K562 (cell line): ENCODE data around the gene LIN9. TPM values are rescaled to one million over a fixed set of nuclear protein-coding genes. Genes with fewer than 3 reads are reported as not detected.

Experiments used
- CTBP1 ChIP-seq: fragments of 450-650 bp; IDR thresholded peaks from 2 replicates; pipeline ENCODE4 v1.6.1; 2016; ENCODE audit warnings: borderline replicate concordance
- EGR1 ChIP-seq: fragments of 450-650 bp; conservative IDR thresholded peaks from 2 replicates; pipeline ENCODE4 v1.6.1; 2017; ENCODE audit warnings: mild to moderate bottlenecking
- HNRNPLL ChIP-seq: fragments of 200-400 bp; formaldehyde crosslinking; IDR thresholded peaks from 2 replicates; pipeline ENCODE4 v1.6.1; 2017; ENCODE audit warnings: low read length, low read depth, mild to moderate bottlenecking; ENCODE audit not compliant: poor library complexity, severe bottlenecking
- L3MBTL2 ChIP-seq: fragments of 450-650 bp; IDR thresholded peaks from 2 replicates; pipeline ENCODE4 v1.6.1; 2016; ENCODE audit warnings: mild to moderate bottlenecking, moderate library complexity
- MTA2 ChIP-seq: fragments of 450-650 bp; IDR thresholded peaks from 2 replicates; pipeline ENCODE4 v1.6.1; 2016; ENCODE audit warnings: low read depth
- MTA3 ChIP-seq: fragments of 450-650 bp; formaldehyde crosslinking; IDR thresholded peaks from 2 replicates; pipeline ENCODE4 v1.6.1; 2017; ENCODE audit warnings: mild to moderate bottlenecking, borderline replicate concordance
- NR2C1 ChIP-seq, 2 experiments: fragments of 450-650 bp; IDR thresholded peaks; 2 replicates each; pipeline ENCODE4 v1.6.1; 2017; ENCODE audit warnings: mild to moderate bottlenecking in 2 of 2, antibody characterized with exemption in 1 of 2, inconsistent platforms in 1 of 2, missing compliant biosample characterization in 1 of 2, missing genetic modification characterization in 1 of 2
- NR2C2 ChIP-seq, 2 experiments: fragments of 200-800 bp in 1 of 2; sonication (Bioruptor generic) in 1 of 2; sonication (generic) in 1 of 2; formaldehyde crosslinking in 1 of 2; IDR thresholded peaks; 2 replicates each; pipeline versions ENCODE4 v1.6.1 to v1.8.0; 2016 to 2022; ENCODE audit warnings: mild to moderate bottlenecking in 1 of 2, missing compliant biosample characterization in 1 of 2, missing genetic modification characterization in 1 of 2, missing genetic modification reagents in 1 of 2
- PML ChIP-seq: IDR thresholded peaks from 2 replicates; pipeline ENCODE4 v1.6.1; 2012; ENCODE audit warnings: low read length, inconsistent platforms
- RAD21 ChIP-seq, 2 experiments: fragments of 250-450 bp in 1 of 2; fragments of 450-650 bp in 1 of 2; sonication (Bioruptor Pico) in 1 of 2; formaldehyde crosslinking in 1 of 2; IDR thresholded peaks in 1 of 2; conservative IDR thresholded peaks in 1 of 2; 2 replicates each; pipeline versions ENCODE4 v1.4.0 to v1.8.0; 2020 to 2022; ENCODE audit warnings: mild to moderate bottlenecking in 2 of 2, moderate library complexity in 1 of 2
- RBBP5 ChIP-seq: fragments of 200-600 bp; sonication (generic); IDR thresholded peaks from 2 replicates; pipeline ENCODE4 v1.6.1; 2012; ENCODE audit warnings: borderline replicate concordance, mild to moderate bottlenecking, low read length, control low read depth, inconsistent platforms; ENCODE audit not compliant: insufficient read depth, poor library complexity, severe bottlenecking
- SMAD4 ChIP-seq: fragments of 250-450 bp; sonication (Bioruptor Pico); conservative IDR thresholded peaks from 2 replicates; pipeline ENCODE4 v1.8.0; 2021; ENCODE audit warnings: inconsistent platforms, mild to moderate bottlenecking, moderate library complexity
- ZEB2 ChIP-seq: fragments of 450-650 bp; IDR thresholded peaks from 2 replicates; pipeline ENCODE4 v1.6.1; 2016
- polyA plus RNA-seq, 8 experiments: library from polyadenylated mRNA; depleted of rRNA in 4 of 8; stranded (reverse) in 5 of 8; unstranded in 3 of 8; fragments of >200 nt; fragmentation: Nextera tagmentation in 2 of 8; fragmentation: Illumina TruSeq in 1 of 8; extraction: Ambion mirVana in 2 of 8; extraction: Trizol in 1 of 8; gene quantifications; 2 replicates each; pipeline versions ENCODE4 v1.2.1 to v1.2.3, GENCODE V29; 2011 to 2014; ENCODE audit warnings: inconsistent platforms in 1 of 8, missing spikeins in 1 of 8
- total RNA-seq, 7 experiments: library from RNA; depleted of rRNA in 6 of 7; stranded (reverse); fragments of >200 nt in 6 of 7; fragmentation: Illumina TruSeq in 2 of 7; extraction: Trizol in 2 of 7; gene quantifications; 2 replicates each; pipeline versions ENCODE4 v1.2.1 to v1.2.3, GENCODE V29; 2011 to 2021; ENCODE audit warnings: low replicate concordance in 1 of 7
- TF ChIP-seq, protein P1 (sequence below): fragments of 250-450 bp; sonication (Bioruptor Pico); IDR thresholded peaks from 2 replicates; pipeline ENCODE4 v1.5.0; 2021
- TF ChIP-seq, protein P2 (sequence below), 2 experiments: fragments of 250-450 bp in 1 of 2; fragments of 450-650 bp in 1 of 2; sonication (Bioruptor Pico) in 1 of 2; IDR thresholded peaks; 2 replicates each; pipeline versions ENCODE4 v1.6.1 to v1.8.0; 2016 to 2021; ENCODE audit warnings: mild to moderate bottlenecking in 2 of 2, moderate library complexity in 2 of 2, missing compliant biosample characterization in 1 of 2, missing genetic modification characterization in 1 of 2
- TF ChIP-seq, protein P3 (sequence below): fragments of 450-650 bp; formaldehyde crosslinking; IDR thresholded peaks from 2 replicates; pipeline ENCODE4 v1.4.0; 2020; ENCODE audit warnings: mild to moderate bottlenecking, moderate library complexity
- TF ChIP-seq, protein P4 (sequence below), 2 experiments: IDR thresholded peaks; 2 replicates each; pipeline ENCODE4 v1.6.1; 2011; ENCODE audit warnings: borderline replicate concordance in 1 of 2, control low read depth in 1 of 2, low read depth in 1 of 2, low read length in 1 of 2, mild to moderate bottlenecking in 1 of 2, mixed read lengths in 1 of 2, moderate library complexity in 1 of 2; ENCODE audit not compliant: insufficient read depth in 1 of 2, insufficient read length in 1 of 2, poor library complexity in 1 of 2, severe bottlenecking in 1 of 2; ENCODE audit errors: extremely low read depth in 1 of 2

LIN9 gene
- total and polyA plus RNA-seq, 9 of the 15 experiments (the other 6 are each of a cell fraction or from before 2014, with no cell fraction given) = 18.8 to 33.0 (median 25.5) TPM

DNA sequence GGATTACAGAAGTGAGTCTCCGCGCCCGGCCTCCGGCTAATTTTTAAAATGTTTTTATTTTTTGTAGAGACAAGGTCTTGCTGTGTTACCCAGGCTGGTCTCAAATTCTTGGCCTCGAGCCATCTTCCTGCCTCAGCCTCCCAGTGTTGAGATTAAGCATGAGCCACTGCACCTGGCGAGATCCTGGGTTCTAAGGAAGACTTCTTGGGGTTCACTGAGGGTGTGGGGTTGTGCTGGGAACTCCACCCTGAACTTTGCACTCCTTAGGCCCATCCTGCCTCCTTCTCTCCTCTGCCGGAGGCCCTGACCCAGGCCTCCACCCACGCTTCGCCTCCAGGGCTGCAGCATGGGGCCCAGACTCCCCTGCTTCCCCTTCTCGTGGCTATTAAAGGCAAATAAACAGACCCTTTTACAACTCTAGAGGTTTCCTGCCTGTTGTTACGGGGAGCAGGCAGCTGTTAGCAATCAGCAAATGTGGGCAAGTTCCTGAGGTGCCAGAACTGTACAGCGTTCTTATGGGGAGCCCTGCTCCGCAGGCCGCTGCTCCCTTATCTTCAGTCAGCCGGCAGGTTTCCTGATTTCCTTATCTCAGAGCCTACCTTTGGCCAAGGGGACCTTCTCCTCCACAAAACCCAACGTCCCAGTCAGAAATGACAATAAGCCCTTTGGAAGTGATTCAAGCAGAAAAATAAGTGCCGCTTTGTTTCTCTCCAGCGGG lies 41.0 kb upstream of the LIN9 start (continued):
- TF ChIP-seq, protein P1, sequence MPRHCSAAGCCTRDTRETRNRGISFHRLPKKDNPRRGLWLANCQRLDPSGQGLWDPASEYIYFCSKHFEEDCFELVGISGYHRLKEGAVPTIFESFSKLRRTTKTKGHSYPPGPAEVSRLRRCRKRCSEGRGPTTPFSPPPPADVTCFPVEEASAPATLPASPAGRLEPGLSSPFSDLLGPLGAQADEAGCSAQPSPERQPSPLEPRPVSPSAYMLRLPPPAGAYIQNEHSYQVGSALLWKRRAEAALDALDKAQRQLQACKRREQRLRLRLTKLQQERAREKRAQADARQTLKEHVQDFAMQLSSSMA (CRISPR knock-in tag) = no peak
- TF ChIP-seq RAD21 (CRISPR knock-in tag; conservative IDR thresholded peaks at IDR 0.05 in 1 of 2, IDR thresholded peaks at IDR 0.05 in 1 of 2) (peak in 1 of 2 experiments; percentile 9; a peak in 1 of 4 replicates), PML (no peak), HNRNPLL (peak; percentile 52), ZEB2 (peak; percentile 90), NR2C1 (IDR thresholded peaks at IDR 0.05) (no peak), NR2C1 (tag; IDR thresholded peaks at IDR 0.05) (peak; percentile 33), NR2C2 (CRISPR knock-in tag; IDR thresholded peaks at IDR 0.05) (no peak), NR2C2 (tag; IDR thresholded peaks at IDR 0.05) (peak; percentile 58; the same call in 1 of the 2 replicates), RBBP5 (peak; percentile 21), SMAD4 (CRISPR knock-in tag) (peak; percentile 68), MTA2 (0 out of 2 replicates have a peak, but pooled peaks have one; percentile 31), L3MBTL2 (peak; percentile 70), EGR1 (peak; percentile 97), MTA3 (peak; percentile 51), CTBP1 (peak; percentile 76; the same call in 1 of the 2 replicates)
- TF ChIP-seq, protein P2, sequence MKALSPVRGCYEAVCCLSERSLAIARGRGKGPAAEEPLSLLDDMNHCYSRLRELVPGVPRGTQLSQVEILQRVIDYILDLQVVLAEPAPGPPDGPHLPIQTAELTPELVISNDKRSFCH (CRISPR knock-in tag; IDR thresholded peaks at IDR 0.05) = no peak
- TF ChIP-seq, protein P2 (tag; IDR thresholded peaks at IDR 0.05) = peak; percentile 66; the same call in 1 of the 2 replicates
- TF ChIP-seq, protein P3, sequence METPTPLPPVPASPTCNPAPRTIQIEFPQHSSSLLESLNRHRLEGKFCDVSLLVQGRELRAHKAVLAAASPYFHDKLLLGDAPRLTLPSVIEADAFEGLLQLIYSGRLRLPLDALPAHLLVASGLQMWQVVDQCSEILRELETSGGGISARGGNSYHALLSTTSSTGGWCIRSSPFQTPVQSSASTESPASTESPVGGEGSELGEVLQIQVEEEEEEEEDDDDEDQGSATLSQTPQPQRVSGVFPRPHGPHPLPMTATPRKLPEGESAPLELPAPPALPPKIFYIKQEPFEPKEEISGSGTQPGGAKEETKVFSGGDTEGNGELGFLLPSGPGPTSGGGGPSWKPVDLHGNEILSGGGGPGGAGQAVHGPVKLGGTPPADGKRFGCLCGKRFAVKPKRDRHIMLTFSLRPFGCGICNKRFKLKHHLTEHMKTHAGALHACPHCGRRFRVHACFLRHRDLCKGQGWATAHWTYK (CRISPR knock-in tag) = no peak
- TF ChIP-seq, protein P4, sequence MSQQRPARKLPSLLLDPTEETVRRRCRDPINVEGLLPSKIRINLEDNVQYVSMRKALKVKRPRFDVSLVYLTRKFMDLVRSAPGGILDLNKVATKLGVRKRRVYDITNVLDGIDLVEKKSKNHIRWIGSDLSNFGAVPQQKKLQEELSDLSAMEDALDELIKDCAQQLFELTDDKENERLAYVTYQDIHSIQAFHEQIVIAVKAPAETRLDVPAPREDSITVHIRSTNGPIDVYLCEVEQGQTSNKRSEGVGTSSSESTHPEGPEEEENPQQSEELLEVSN (IDR thresholded peaks at IDR 0.05; ENCODE audit: borderline replicate concordance in 1 of 2, extremely low read depth in 1 of 2, insufficient read depth in 1 of 2, insufficient read length in 1 of 2, low read depth in 1 of 2, low read length in 1 of 2, poor library complexity in 1 of 2, severe bottlenecking in 1 of 2) = peak in 1 of 2 experiments; percentile 16
